ENCODE data around the gene MKS1. TPM values are rescaled to one million over a fixed set of nuclear protein-coding genes. Genes with fewer than 3 reads are reported as not detected.

MKS1 gene
- total RNA-seq, result 8.9 and 13.2 TPM in 2 replicates

GRCh38 chr17:58219007-58219788 lies at the start of gene MKS1:
Gene MKS1 (minus strand): TSS chr17:58219255. CDS start chr17:58219230, 25 bp downstream.

DNA sequence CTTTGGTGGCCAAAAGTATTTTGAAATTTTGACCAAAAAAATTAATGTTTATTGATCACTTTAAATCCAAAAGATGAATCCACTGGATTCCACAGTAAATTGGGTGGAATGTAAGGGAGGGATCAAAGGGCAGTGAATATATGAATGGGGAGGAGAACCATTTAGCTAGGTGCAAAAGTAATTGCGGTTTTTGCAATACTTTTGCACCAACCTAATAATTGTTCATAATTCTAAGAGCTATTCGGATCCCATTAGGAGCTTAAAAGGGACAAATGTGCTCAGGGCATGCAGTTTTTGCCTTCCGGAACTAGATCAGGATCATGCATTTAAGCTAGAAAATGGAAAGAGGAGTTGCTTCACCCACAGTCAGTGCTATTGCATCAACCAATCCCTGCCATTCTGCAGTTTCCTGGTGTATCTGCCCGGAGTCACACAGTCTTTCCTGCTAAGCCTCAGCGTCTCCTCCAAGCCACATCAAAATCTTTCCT lies 19.1 kb upstream of the MKS1 start, which contains the start of gene LPO:
Gene LPO, plus strand, starts transcription at position 438 of the 488 bp plus-strand sequence. CDS start 4,396 bp downstream, outside the sequence.

GRCh38 chr17:58192612-58193011 lies 26.4 kb downstream of the MKS1 start, which contains the start of gene EPX:
Gene EPX (plus strand): TSS chr17:58192726. CDS start chr17:58192847, 121 bp downstream.

GRCh38 chr17:58166682-58167081 lies 52.4 kb downstream of the MKS1 start, which contains the start of gene OR4D2:
Gene OR4D2 (plus strand): TSS chr17:58166982. CDS start chr17:58169656, 2,674 bp downstream.

Other genes with a start within 250 kb of the MKS1 start
- 19.8 and 36.6 TPM in 2 replicates for gene VEZF1, start 231.0 kb downstream of the MKS1 start, total RNA-seq
- 399 and 481 TPM in 2 replicates for gene SRSF1, start 212.0 kb downstream of the MKS1 start, total RNA-seq
- 8.4 and 18.8 TPM in 2 replicates for gene DYNLL2, start 135.8 kb downstream of the MKS1 start, total RNA-seq
- gene OR4D1, start 70.9 kb downstream of the MKS1 start, total RNA-seq, result not detected in 2 replicates
- gene OR4D2, start 52.3 kb downstream of the MKS1 start, total RNA-seq, result not detected in 2 replicates
- not detected in 2 replicates for gene EPX, start 26.5 kb downstream of the MKS1 start, total RNA-seq
- not detected in 2 replicates for gene LPO, start 19.3 kb upstream of the MKS1 start, total RNA-seq
- under 0.01 TPM in 1 of 2 replicates, not detected in the other for gene MPO, start 61.7 kb upstream of the MKS1 start, total RNA-seq
- gene TSPOAP1, start 109.5 kb upstream of the MKS1 start, total RNA-seq, result under 0.01 TPM in 1 of 2 replicates, not detected in the other
- gene SUPT4H1, start 132.9 kb upstream of the MKS1 start, total RNA-seq, result 40.3 and 62.6 TPM in 2 replicates
- gene RNF43, start 198.3 kb upstream of the MKS1 start, total RNA-seq, result not detected in 2 replicates